ENCODE results near the gene NPC2.

NPC2 gene

GRCh38 chr14:74488786-74489397 lies 4.2 kb downstream of the NPC2 start:
- no peak for TF ChIP-seq CTCF (conservative IDR thresholded peaks at IDR 0.05)
- H3K27ac ChIP-seq = no peak overlapping the region

- no peak for TF ChIP-seq CTCF (conservative IDR thresholded peaks at IDR 0.05)
- H3K27ac ChIP-seq = no peak overlapping the region
Measured at GRCh38 chr14:74486164-74486563, 6.9 kb downstream of the NPC2 start.

- no peak for TF ChIP-seq CTCF (conservative IDR thresholded peaks at IDR 0.05)
- no peak overlapping the region for H3K27ac ChIP-seq
Measured at GRCh38 chr14:74483321-74483720, 9.8 kb downstream of the NPC2 start.

- TF ChIP-seq CTCF (conservative IDR thresholded peaks at IDR 0.05) = no peak
- no peak overlapping the region for H3K27ac ChIP-seq
Measured at GRCh38 chr14:74482571-74482970, 10.5 kb downstream of the NPC2 start.

- H3K27ac ChIP-seq = no peak overlapping the region
- TF ChIP-seq CTCF (conservative IDR thresholded peaks at IDR 0.05) = no peak
Measured at GRCh38 chr14:74480046-74480445, 13.1 kb downstream of the NPC2 start.

GRCh38 chr14:74478996-74479635 lies 14.0 kb downstream of the NPC2 start:
- no peak overlapping the region for H3K27ac ChIP-seq
- TF ChIP-seq CTCF (conservative IDR thresholded peaks at IDR 0.05) = peak; percentile 93

GRCh38 chr14:74476607-74477006 lies 16.5 kb downstream of the NPC2 start:
- no peak overlapping the region for H3K27ac ChIP-seq
- no peak for TF ChIP-seq CTCF (conservative IDR thresholded peaks at IDR 0.05)
